Measurements from ENCODE around the gene SFXN5. TPM values are rescaled to one million over a fixed set of nuclear protein-coding genes. Genes with fewer than 3 reads are reported as not detected.

Gene SFXN5
- total RNA-seq, 4 donors from 2014 or later, result 5.7 to 11.8 (median 6.7) TPM

DNA sequence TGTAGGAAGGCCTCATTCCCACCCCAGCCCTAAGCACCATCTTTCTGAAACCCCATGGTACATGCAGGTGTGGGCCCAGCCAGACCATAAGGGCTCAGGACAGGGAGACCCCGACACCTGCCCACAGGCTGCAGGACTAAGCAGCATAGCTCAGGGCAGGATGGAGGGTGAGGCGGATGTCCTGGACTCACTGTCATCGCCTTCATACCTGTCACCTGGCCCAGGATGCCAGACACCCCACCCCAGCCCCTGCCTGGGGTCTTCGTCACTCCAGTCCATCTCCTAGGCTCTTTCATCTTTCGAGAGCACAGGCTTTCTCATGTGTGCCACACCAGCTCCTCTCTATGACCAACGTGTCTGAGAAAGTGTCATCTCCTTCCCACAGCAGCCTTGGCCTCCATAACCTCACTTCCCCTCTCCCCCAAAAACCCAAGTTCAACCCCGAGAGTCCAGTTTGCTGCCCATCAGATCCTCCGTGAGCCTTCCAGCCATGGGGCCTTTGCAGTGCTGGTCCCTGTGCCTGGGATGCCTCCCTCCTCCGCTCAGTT lies 82.7 kb downstream of the SFXN5 start:
- no peak for ATAC-seq
- Histone ChIP-seq H3K9me3 (no peaks in the 10 kb centered on the region), H3K36me3 (peaks cover 0 to 60% of the 10 kb centered on the region in 2 donors), H3K27ac (no peak overlapping the region), H3K4me3 (no peak overlapping the region), H3K27me3 (no peaks in the 10 kb centered on the region), H3K4me1 (no peaks in the 10 kb centered on the region)
- TF ChIP-seq POLR2AphosphoS5 (IDR thresholded peaks at IDR 0.05) (no peak), POLR2A (IDR thresholded peaks at IDR 0.05) (no peak), EP300 (IDR thresholded peaks at IDR 0.05) (no peak)
- TF ChIP-seq, protein P1, sequence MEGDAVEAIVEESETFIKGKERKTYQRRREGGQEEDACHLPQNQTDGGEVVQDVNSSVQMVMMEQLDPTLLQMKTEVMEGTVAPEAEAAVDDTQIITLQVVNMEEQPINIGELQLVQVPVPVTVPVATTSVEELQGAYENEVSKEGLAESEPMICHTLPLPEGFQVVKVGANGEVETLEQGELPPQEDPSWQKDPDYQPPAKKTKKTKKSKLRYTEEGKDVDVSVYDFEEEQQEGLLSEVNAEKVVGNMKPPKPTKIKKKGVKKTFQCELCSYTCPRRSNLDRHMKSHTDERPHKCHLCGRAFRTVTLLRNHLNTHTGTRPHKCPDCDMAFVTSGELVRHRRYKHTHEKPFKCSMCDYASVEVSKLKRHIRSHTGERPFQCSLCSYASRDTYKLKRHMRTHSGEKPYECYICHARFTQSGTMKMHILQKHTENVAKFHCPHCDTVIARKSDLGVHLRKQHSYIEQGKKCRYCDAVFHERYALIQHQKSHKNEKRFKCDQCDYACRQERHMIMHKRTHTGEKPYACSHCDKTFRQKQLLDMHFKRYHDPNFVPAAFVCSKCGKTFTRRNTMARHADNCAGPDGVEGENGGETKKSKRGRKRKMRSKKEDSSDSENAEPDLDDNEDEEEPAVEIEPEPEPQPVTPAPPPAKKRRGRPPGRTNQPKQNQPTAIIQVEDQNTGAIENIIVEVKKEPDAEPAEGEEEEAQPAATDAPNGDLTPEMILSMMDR (IDR thresholded peaks at IDR 0.05), result no peak
- 87 to 94% methylated on average over 6 of the region's 9 CpGs for WGBS, 2 donors (ENCODE audit: low coverage in 1 of 2)

DNA sequence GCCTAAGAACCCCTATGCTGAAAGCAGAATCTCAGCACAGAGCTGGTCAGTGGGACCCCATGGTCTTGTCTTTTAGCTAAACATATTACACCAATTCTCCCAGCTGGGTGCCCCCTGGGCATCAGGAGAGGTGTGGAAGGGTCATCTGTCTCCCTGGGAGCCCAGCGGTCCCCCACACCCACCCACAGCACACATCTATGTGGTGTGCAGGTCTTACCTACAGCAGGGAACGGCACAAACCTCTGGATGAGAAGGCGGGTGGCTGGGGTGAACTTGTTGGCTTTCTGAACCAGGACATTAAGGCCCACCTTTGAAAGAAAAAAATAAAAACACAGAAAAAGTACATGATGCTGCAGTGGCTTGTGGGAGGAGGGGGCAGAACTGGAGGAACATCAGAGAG lies 83.5 kb downstream of the SFXN5 start:
- Histone ChIP-seq H3K4me1 (no peaks in the 10 kb centered on the region), H3K9me3 (no peaks in the 10 kb centered on the region), H3K4me3 (no peak overlapping the region), H3K27ac (no peak overlapping the region), H3K36me3 (peaks cover 0 to 68% of the 10 kb centered on the region in 2 donors), H3K27me3 (no peaks in the 10 kb centered on the region)
- TF ChIP-seq, protein P1 (IDR thresholded peaks at IDR 0.05), result no peak
- no peak for TF ChIP-seq EP300 (IDR thresholded peaks at IDR 0.05)
- WGBS, 2 donors (ENCODE audit: low coverage in 1 of 2), result 95 to 100% methylated on average over 1 to 2 of the region's 3 CpGs
- ATAC-seq, result no peak

DNA sequence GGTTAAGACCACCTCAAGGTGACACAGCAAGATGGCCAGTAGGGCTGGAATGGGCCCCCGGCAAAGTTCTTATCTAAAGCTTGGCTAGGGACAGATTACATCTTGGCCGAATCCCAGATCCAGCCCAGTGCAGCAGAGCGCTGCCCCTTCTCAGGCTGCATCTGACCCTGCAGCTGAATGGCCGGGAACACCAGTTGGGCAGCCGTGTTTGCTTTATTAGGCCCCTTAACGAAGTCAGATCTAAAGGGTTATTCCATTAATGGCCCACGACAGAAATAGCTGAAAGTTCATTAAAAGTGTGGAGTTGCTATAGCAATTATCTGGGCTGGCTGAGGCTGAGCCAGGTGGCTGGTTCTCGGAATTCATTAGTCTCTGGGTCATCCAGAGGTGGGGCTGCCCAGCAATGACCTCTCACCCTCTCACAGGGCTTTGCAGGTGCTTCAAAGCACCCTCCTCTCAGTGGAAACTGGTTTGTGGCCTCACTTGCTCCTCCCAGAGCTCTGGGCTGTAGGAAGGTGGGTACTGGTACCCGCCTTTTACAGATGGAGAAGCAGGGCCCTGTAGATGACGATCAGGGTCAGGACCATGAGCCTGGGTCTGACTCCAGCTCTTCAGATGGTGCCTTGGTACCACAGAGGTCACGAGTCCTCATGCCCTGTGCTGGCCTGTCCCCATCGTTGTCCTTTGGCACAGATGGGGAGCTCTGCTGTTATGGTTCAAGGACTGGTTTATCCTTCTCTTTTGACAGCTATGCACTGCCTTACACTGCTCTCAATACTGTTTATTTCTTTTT lies 85.4 kb downstream of the SFXN5 start:
- TF ChIP-seq, protein P1 (IDR thresholded peaks at IDR 0.05), result no peak
- no peak for TF ChIP-seq POLR2AphosphoS5 (IDR thresholded peaks at IDR 0.05)
- TF ChIP-seq EP300 (IDR thresholded peaks at IDR 0.05), result no peak
- TF ChIP-seq POLR2A (IDR thresholded peaks at IDR 0.05), result no peak

DNA sequence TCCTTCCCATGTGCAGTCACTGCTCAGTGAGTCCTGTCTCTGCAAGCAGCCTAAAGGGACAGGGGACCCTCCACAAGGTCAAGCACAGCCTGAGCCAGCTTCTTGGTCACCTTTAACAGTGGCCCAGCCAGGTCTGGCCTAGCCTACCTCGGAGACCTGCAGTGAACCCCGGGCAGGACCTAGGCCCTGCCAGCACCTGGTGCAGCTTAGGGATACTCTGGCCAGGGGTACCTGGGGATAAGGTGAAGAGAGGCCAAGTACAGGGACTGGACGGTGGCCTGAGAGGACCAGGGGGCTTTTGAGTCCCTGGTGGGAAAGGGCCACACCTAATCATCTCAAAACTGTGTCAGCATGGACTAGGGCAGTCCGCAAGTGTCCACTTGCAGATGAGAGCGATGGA lies 86.4 kb downstream of the SFXN5 start:
- H3K27ac ChIP-seq, result no peak overlapping the region
- no peaks in the 10 kb centered on the region for H3K9me3 ChIP-seq
- H3K4me1 ChIP-seq, result no peaks in the 10 kb centered on the region
- no peaks in the 10 kb centered on the region for H3K27me3 ChIP-seq
- TF ChIP-seq POLR2A (IDR thresholded peaks at IDR 0.05), result no peak
- no peak for TF ChIP-seq POLR2AphosphoS5 (IDR thresholded peaks at IDR 0.05)
- TF ChIP-seq, protein P1 (IDR thresholded peaks at IDR 0.05), result no peak
- TF ChIP-seq EP300 (IDR thresholded peaks at IDR 0.05), result no peak
- 80% methylated on average over 1 of the region's 5 CpGs; no CpG with 5 or more reads in 1 of the 2 donors for WGBS, 2 donors (ENCODE audit: low coverage in 1 of 2)
- ATAC-seq, result no peak
- no peak overlapping the region for H3K4me3 ChIP-seq
- H3K36me3 ChIP-seq, result peaks cover 0 to 75% of the 10 kb centered on the region in 2 donors

More for the DNA sequence above, 85.4 kb downstream of the SFXN5 start:
- Histone ChIP-seq H3K4me3 (no peak overlapping the region), H3K4me1 (no peaks in the 10 kb centered on the region), H3K36me3 (peaks cover 0 to 76% of the 10 kb centered on the region in 2 donors), H3K27me3 (no peaks in the 10 kb centered on the region), H3K9me3 (no peaks in the 10 kb centered on the region), H3K27ac (no peak overlapping the region)
- WGBS, 2 donors (ENCODE audit: low coverage in 1 of 2), result 71 to 93% methylated on average over 4 to 9 of the region's 12 CpGs
- no peak for ATAC-seq
